Body of pancreas (tissue), 4 donors: ENCODE results near the gene TTC4.

ENCODE experiments used
- CTCF ChIP-seq, 7 experiments: fragments of 450-650 bp in 4 of 7; fragments of 200-600 bp in 3 of 7; sonication (generic) in 3 of 7; IDR thresholded peaks; one replicate each; pipeline ENCODE4 v1.5.1; 2016 to 2019; ENCODE audit warnings: antibody characterized with exemption in 7 of 7
- POLR2A ChIP-seq, 3 donors: fragments of 450-650 bp; IDR thresholded peaks; one replicate each; pipeline ENCODE4 v1.6.1; 2016; ENCODE audit warnings: antibody characterized with exemption in 3 of 3, mild to moderate bottlenecking in 2 of 3

DNA sequence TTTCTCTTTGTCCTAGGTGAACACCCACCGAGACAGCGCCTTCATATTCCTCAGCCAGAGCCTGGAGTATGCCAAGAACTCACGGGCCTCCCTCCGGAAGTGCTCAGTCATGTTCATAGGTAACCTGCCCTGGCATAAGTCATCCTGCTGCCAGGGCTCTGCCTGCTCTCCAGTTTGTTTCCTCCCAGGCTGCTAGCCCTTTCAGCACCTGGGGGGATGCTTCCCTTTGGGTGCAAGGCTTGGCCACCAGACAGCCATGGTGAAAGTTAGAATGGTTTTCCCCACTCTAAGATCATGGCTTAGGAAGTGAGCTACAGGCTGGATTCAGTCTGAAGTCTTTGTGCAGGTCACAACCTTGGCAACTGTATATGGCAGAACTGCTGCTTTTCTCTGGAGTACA is 9.2 kb upstream of the TTC4 start:
- TF ChIP-seq CTCF (IDR thresholded peaks at IDR 0.05) = no peak
- TF ChIP-seq POLR2A (IDR thresholded peaks at IDR 0.05) = no peak
